Endothelial cell of umbilical vein (primary cell): ENCODE measurements around the gene NBEA. TPM values are rescaled to one million over a fixed set of nuclear protein-coding genes. Genes with fewer than 3 reads are reported as not detected.

Experiments used
- BruUV-seq: library from RNA; stranded (reverse); fragments of 400-500 nt; replicated peaks from 2 replicates; lab custom pipeline; 2021; lab: Mats Ljungman, UMichigan
- CTCF ChIA-PET: fragments of 300-600, 350-600 bp; sonication (Branson Sonifier 250); formaldehyde crosslinking; loops from one replicate; lab custom pipeline; 2021; ENCODE audit warnings: antibody characterized with exemption, inconsistent platforms; lab: Charles Lee
- POLR2A ChIA-PET: fragments of 300-600, 350-600 bp; sonication (Branson Sonifier 250); formaldehyde crosslinking; loops from one replicate; lab custom pipeline; 2021; ENCODE audit warnings: antibody characterized with exemption, inconsistent platforms; lab: Charles Lee
- DNase-seq: peaks from one replicate; pipeline ENCODE4 v3.0.0-alpha.2; 2011; ENCODE audit warnings: low read depth, low spot score
- FAIRE-seq: peaks from 2 replicates; lab custom pipeline; 2011; peaks lifted over from hg19 to GRCh38; lab: Jason Lieb, UNC
- H2AFZ ChIP-seq: 2 replicates; pipeline ENCODE4 v1.6.0; 2012; ENCODE audit warnings: low read depth, low read length, control low read depth, inconsistent platforms
- H3K27ac ChIP-seq: 2 replicates; pipeline ENCODE4 v1.5.1; 2011; ENCODE audit warnings: low read depth, mild to moderate bottlenecking, control low read depth, low read length, moderate library complexity; ENCODE audit not compliant: insufficient read depth
- H3K27me3 ChIP-seq, 2 experiments: 2 replicates each; pipeline versions ENCODE4 v1.6.0 to v1.6.1; 2011; ENCODE audit warnings: low read length in 2 of 2, mixed read lengths in 1 of 2; ENCODE audit not compliant: control insufficient read depth in 2 of 2, insufficient read depth in 2 of 2
- H3K36me3 ChIP-seq, 2 experiments: 2 replicates in 1 of 2; 3 replicates in 1 of 2; pipeline ENCODE4 v1.5.1; 2011; ENCODE audit warnings: low read length in 2 of 2, mild to moderate bottlenecking in 1 of 2, moderate library complexity in 1 of 2; ENCODE audit not compliant: control insufficient read depth in 2 of 2, insufficient read depth in 2 of 2; ENCODE audit errors: extremely low read depth in 1 of 2
- H3K4me1 ChIP-seq: 3 replicates; pipeline ENCODE4 v1.5.1; 2011; ENCODE audit warnings: mild to moderate bottlenecking, low read length; ENCODE audit not compliant: control insufficient read depth, insufficient read depth; ENCODE audit errors: extremely low read depth
- H3K4me2 ChIP-seq: 2 replicates; pipeline ENCODE4 v1.6.1; 2011; ENCODE audit warnings: low read length, control low read depth, mixed read lengths; ENCODE audit not compliant: insufficient read depth
- H3K4me3 ChIP-seq, 3 experiments: fragments of 200-600 bp in 1 of 3; sonication (generic), shearing (Covaris generic) in 1 of 3; replicated peaks in 1 of 3; 2 replicates each; pipeline ENCODE4 v1.5.1; 2011 to 2016; ENCODE audit warnings: control low read depth in 3 of 3, low read length in 3 of 3, mild to moderate bottlenecking in 2 of 3, inconsistent platforms in 1 of 3, low read depth in 1 of 3, moderate library complexity in 1 of 3; ENCODE audit not compliant: insufficient read depth in 1 of 3
- H3K79me2 ChIP-seq: 2 replicates; pipeline ENCODE4 v1.6.0; 2012; ENCODE audit warnings: low read length, inconsistent platforms; ENCODE audit not compliant: control insufficient read depth, insufficient read depth
- H3K9ac ChIP-seq: replicated peaks from 2 replicates; pipeline ENCODE3; 2011; ENCODE audit warnings: low read length, control low read depth; ENCODE audit not compliant: insufficient read depth; ENCODE audit errors: extremely low read depth
- H3K9me1 ChIP-seq: replicated peaks from 3 replicates; pipeline ENCODE4 v1.6.0; 2011; ENCODE audit warnings: mild to moderate bottlenecking, low read length; ENCODE audit not compliant: control insufficient read depth, insufficient read depth; ENCODE audit errors: extremely low read depth
- H3K9me3 ChIP-seq: replicated peaks from 2 replicates; pipeline ENCODE4 v1.5.1; 2012; ENCODE audit warnings: low read length, inconsistent platforms; ENCODE audit not compliant: control insufficient read depth, insufficient read depth
- H4K20me1 ChIP-seq: replicated peaks from 2 replicates; pipeline ENCODE3; 2011; ENCODE audit warnings: mild to moderate bottlenecking, low read length; ENCODE audit not compliant: control insufficient read depth, insufficient read depth; ENCODE audit errors: extremely low read depth
- EZH2 ChIP-seq: IDR thresholded peaks from 2 replicates; pipeline ENCODE4 v1.6.1; 2012; ENCODE audit warnings: borderline replicate concordance, low read depth, mild to moderate bottlenecking, moderate library complexity, low read length, inconsistent platforms; ENCODE audit not compliant: severe bottlenecking
- FOS ChIP-seq: IDR thresholded peaks from 2 replicates; pipeline ENCODE4 v1.6.1; 2011; ENCODE audit warnings: mild to moderate bottlenecking, low read length, moderate library complexity, borderline replicate concordance; ENCODE audit not compliant: insufficient read depth
- GATA2 ChIP-seq: IDR thresholded peaks from 2 replicates; pipeline ENCODE4 v1.7.0; 2011; ENCODE audit warnings: low read depth, mild to moderate bottlenecking, moderate library complexity, mixed read lengths, low read length; ENCODE audit not compliant: insufficient read length, insufficient read depth
- JUN ChIP-seq: IDR thresholded peaks from 2 replicates; pipeline ENCODE4 v1.6.1; 2011; ENCODE audit warnings: borderline replicate concordance, low read depth; ENCODE audit not compliant: insufficient read length, insufficient read depth
- MAX ChIP-seq: IDR thresholded peaks from 2 replicates; pipeline ENCODE4 v1.6.1; 2011; ENCODE audit not compliant: insufficient read depth, insufficient read length
- MYC ChIP-seq: IDR thresholded peaks from one replicate; pipeline ENCODE4 v1.6.1; 2011; ENCODE audit warnings: mild to moderate bottlenecking, low read depth, low read length
- POLR2A ChIP-seq: IDR thresholded peaks from 2 replicates; pipeline ENCODE4 v1.6.1; 2012; ENCODE audit warnings: low read depth, mild to moderate bottlenecking, control low read depth, low read length
- POLR2AphosphoS5 ChIP-seq: IDR thresholded peaks from 2 replicates; pipeline ENCODE4 v1.6.1; 2012; ENCODE audit warnings: low read depth, mild to moderate bottlenecking, control low read depth, low read length, moderate library complexity; ENCODE audit not compliant: insufficient read depth
- dilution Hi-C: fragments of 300-500 bp; cut with MboI; formaldehyde crosslinking; loops from one replicate; pipeline ENCODE4 v1.15.0; 2019; ENCODE audit warnings: low sequenced_read_pairs; ENCODE audit not compliant: extremely low pct_ligation_motif_present
- intact Hi-C: fragments of 100-400 bp; cut with micrococcal nuclease; formaldehyde crosslinking; loops from one replicate; pipeline ENCODE4 v1.10.0; 2022
- polyA plus RNA-seq, 4 experiments: library from polyadenylated mRNA; depleted of rRNA in 3 of 4; stranded (reverse) in 3 of 4; unstranded in 1 of 4; fragments of >200 nt; gene quantifications; 2 replicates each; pipeline versions ENCODE4 v1.2.1 to v1.2.3, GENCODE V29; 2011 to 2012; ENCODE audit warnings: missing spikeins in 1 of 4
- total RNA-seq: library from RNA; stranded (reverse); gene quantifications from 2 replicates; pipeline ENCODE4 v1.2.3, GENCODE V29; 2021
- TF ChIP-seq, protein P1 (sequence below), 2 donors: IDR thresholded peaks; 1 replicate in 1 of 2; 2 replicates in 1 of 2; pipeline ENCODE4 v1.5.1; 2011; ENCODE audit warnings: low read length in 2 of 2, mild to moderate bottlenecking in 2 of 2, moderate library complexity in 2 of 2, control low read depth in 1 of 2, inconsistent platforms in 1 of 2, low read depth in 1 of 2; ENCODE audit not compliant: insufficient read depth in 1 of 2; ENCODE audit errors: extremely low read depth in 1 of 2

Gene NBEA
- total and polyA plus RNA-seq, 2 donors (not counting 3 experiments of a cell fraction or from before 2014, with no cell fraction given) = 3.0 to 4.8 TPM

DNA sequence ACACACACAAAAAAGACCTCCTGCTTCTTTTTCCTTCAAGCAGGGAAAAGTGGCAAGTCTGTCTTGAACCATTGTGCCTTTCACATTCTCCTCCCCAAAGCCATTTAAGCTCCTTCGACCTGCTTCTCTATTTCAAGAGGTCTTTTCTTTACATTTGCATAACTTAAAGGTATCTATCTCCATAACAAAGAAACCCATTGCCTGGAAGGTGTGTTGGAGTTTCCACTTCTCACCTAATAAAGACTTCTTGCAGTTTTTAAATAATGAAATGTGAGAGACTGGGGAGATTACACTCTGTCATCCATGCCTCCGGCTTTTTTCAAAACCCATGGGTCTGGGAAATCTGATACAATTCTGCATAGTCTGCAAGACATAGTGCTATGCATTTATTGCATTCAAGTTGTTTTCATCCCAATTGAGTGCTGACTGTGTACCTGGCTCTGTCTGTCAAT, 41.8 kb upstream of the NBEA start:
- ChIA-PET POLR2A (no interaction called here), CTCF (no interaction called here)
- H4K20me1 ChIP-seq = no peaks in the 10 kb centered on the region
- TF ChIP-seq POLR2AphosphoS5 (no peak), POLR2A (no peak), MYC (no peak), FOS (no peak), EZH2 (no peak), GATA2 (no peak), MAX (no peak), JUN (no peak)
- TF ChIP-seq, protein P1, sequence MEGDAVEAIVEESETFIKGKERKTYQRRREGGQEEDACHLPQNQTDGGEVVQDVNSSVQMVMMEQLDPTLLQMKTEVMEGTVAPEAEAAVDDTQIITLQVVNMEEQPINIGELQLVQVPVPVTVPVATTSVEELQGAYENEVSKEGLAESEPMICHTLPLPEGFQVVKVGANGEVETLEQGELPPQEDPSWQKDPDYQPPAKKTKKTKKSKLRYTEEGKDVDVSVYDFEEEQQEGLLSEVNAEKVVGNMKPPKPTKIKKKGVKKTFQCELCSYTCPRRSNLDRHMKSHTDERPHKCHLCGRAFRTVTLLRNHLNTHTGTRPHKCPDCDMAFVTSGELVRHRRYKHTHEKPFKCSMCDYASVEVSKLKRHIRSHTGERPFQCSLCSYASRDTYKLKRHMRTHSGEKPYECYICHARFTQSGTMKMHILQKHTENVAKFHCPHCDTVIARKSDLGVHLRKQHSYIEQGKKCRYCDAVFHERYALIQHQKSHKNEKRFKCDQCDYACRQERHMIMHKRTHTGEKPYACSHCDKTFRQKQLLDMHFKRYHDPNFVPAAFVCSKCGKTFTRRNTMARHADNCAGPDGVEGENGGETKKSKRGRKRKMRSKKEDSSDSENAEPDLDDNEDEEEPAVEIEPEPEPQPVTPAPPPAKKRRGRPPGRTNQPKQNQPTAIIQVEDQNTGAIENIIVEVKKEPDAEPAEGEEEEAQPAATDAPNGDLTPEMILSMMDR (IDR thresholded peaks at IDR 0.05; ENCODE audit: extremely low read depth in 1 of 2, insufficient read depth in 1 of 2, low read depth in 1 of 2, low read length in 2 of 2) = no peak
- no peaks in the 10 kb centered on the region for H3K9me1 ChIP-seq
- no peaks in the 10 kb centered on the region for H3K79me2 ChIP-seq
- H3K9ac ChIP-seq = no peak overlapping the region
- intact Hi-C loops = no loop called here
- no peak for DNase-seq
- no peak overlapping the region for H3K27ac ChIP-seq
- dilution Hi-C loops = no loop called here
- FAIRE-seq = no peak
- no peak overlapping the region for H3K4me2 ChIP-seq
- no TSS peak for BruUV-seq
- H3K9me3 ChIP-seq = no peaks in the 10 kb centered on the region
- H3K4me1 ChIP-seq = no peaks in the 10 kb centered on the region
- H3K4me3 ChIP-seq = no peak overlapping the region
- H3K36me3 ChIP-seq = no peaks in the 10 kb centered on the region
- peaks cover 0 to 2% of the 10 kb centered on the region in 2 experiments for H3K27me3 ChIP-seq
- H2AFZ ChIP-seq = no peak overlapping the region
